Measurements from ENCODE around the gene KAT2A. TPM values are rescaled to one million over a fixed set of nuclear protein-coding genes. Genes with fewer than 3 reads are reported as not detected.

The KAT2A gene
- total and polyA plus RNA-seq, 9 of the 15 experiments (the other 6 are each of a cell fraction or from before 2014, with no cell fraction given) = 1.5 to 80.4 (median 31.9) TPM

DNA sequence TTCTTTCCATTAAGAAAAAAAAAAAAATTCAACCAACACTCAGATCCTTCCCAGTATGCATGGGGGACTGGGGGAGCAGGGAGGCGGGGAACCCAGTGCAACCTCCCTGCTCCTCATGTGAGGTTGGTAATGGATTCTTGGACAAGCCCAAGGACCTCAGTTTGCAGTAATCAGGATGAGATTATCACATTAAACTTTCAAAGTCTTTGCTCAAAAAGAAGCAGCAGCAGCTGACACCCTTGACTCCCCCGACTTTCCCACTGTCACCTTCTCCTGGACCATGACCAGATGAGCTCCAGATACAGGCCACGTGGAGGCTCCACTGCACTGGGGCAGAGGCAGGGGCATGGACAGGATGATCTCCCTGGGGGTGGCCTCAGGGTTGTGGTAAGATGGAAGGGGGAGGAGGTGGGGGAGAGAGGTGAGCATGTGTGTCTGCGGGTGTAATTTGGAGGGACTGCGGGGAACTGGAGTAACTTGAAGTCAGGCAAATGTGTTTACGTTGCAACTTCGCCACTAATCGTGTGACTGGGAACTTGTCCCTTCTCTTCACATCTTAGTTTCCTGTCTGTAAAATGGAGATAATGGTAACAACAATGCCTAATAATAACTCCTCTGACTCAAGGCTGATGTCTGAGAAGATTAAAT is 42.6 kb downstream of the KAT2A start (continued):
- TF ChIP-seq, protein P1, sequence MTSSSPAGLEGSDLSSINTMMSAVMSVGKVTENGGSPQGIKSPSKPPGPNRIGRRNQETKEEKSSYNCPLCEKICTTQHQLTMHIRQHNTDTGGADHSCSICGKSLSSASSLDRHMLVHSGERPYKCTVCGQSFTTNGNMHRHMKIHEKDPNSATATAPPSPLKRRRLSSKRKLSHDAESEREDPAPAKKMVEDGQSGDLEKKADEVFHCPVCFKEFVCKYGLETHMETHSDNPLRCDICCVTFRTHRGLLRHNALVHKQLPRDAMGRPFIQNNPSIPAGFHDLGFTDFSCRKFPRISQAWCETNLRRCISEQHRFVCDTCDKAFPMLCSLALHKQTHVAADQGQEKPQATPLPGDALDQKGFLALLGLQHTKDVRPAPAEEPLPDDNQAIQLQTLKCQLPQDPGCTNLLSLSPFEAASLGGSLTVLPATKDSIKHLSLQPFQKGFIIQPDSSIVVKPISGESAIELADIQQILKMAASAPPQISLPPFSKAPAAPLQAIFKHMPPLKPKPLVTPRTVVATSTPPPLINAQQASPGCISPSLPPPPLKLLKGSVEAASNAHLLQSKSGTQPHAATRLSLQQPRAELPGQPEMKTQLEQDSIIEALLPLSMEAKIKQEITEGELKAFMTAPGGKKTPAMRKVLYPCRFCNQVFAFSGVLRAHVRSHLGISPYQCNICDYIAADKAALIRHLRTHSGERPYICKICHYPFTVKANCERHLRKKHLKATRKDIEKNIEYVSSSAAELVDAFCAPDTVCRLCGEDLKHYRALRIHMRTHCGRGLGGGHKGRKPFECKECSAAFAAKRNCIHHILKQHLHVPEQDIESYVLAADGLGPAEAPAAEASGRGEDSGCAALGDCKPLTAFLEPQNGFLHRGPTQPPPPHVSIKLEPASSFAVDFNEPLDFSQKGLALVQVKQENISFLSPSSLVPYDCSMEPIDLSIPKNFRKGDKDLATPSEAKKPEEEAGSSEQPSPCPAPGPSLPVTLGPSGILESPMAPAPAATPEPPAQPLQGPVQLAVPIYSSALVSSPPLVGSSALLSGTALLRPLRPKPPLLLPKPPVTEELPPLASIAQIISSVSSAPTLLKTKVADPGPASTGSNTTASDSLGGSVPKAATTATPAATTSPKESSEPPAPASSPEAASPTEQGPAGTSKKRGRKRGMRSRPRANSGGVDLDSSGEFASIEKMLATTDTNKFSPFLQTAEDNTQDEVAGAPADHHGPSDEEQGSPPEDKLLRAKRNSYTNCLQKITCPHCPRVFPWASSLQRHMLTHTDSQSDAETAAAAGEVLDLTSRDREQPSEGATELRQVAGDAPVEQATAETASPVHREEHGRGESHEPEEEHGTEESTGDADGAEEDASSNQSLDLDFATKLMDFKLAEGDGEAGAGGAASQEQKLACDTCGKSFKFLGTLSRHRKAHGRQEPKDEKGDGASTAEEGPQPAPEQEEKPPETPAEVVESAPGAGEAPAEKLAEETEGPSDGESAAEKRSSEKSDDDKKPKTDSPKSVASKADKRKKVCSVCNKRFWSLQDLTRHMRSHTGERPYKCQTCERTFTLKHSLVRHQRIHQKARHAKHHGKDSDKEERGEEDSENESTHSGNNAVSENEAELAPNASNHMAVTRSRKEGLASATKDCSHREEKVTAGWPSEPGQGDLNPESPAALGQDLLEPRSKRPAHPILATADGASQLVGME (CRISPR knock-in tag; IDR thresholded peaks at IDR 0.05) = no peak
- TF ChIP-seq HNRNPUL1 (IDR thresholded peaks at IDR 0.05; ENCODE audit: low read length) = no peak
- TF ChIP-seq ZNF408 (CRISPR knock-in tag; IDR thresholded peaks at IDR 0.05; ENCODE audit: low read depth) = no peak
- no peak for TF ChIP-seq ZNF778 (CRISPR knock-in tag; IDR thresholded peaks at IDR 0.05)
- TF ChIP-seq PTBP1 (IDR thresholded peaks at IDR 0.05; ENCODE audit: low read depth, low read length) = no peak
- TF ChIP-seq ZNF431 (CRISPR knock-in tag; IDR thresholded peaks at IDR 0.05) = no peak
- no peak for TF ChIP-seq HDAC2 (IDR thresholded peaks at IDR 0.05)
